SK-N-MC (cell line): ENCODE measurements around the gene GCNT3.

Source experiments
- DNase-seq: peaks from one replicate; pipeline ENCODE4 v3.0.0-alpha.2; 2011; ENCODE audit warnings: low read depth, low spot score
- H3K27ac ChIP-seq: fragments of 200-600 bp; sonication (generic); 2 replicates; pipeline ENCODE4 v1.5.1; 2016; ENCODE audit warnings: mixed run types
- H3K36me3 ChIP-seq: fragments of 200-600 bp; sonication (generic); 2 replicates; pipeline ENCODE4 v1.6.1; 2017; ENCODE audit warnings: antibody characterized with exemption, low read length, mixed read lengths; ENCODE audit not compliant: insufficient read depth
- H3K4me3 ChIP-seq: fragments of 200-600 bp; sonication (generic); 2 replicates; pipeline ENCODE4 v1.5.1; 2016
- H3K9ac ChIP-seq: fragments of 200-600 bp; sonication (generic); 2 replicates; pipeline ENCODE4 v1.8.0; 2017; ENCODE audit warnings: mixed run types, mixed read lengths; ENCODE audit not compliant: insufficient read length
- H3K9me3 ChIP-seq: fragments of 200-600 bp; sonication (generic); 2 replicates; pipeline ENCODE4 v1.6.1; 2017; ENCODE audit warnings: low read depth, mild to moderate bottlenecking, antibody characterized with exemption, low read length, moderate library complexity, mixed read lengths
- EZH2 ChIP-seq: fragments of 200-600 bp; sonication (generic); IDR thresholded peaks from one replicate; pipeline ENCODE4 v1.6.1; 2017; ENCODE audit warnings: antibody characterized with exemption
- FOXP2 ChIP-seq: optimal IDR thresholded peaks from 2 replicates; pipeline ENCODE3; 2011; ENCODE audit warnings: mild to moderate bottlenecking, moderate library complexity; ENCODE audit not compliant: insufficient read depth; ENCODE audit errors: extremely low read length, control extremely low read depth
- POLR2AphosphoS5 ChIP-seq: IDR thresholded peaks from 2 replicates; pipeline ENCODE4 v1.6.1; 2012; ENCODE audit warnings: mild to moderate bottlenecking, low read depth, low read length, borderline replicate concordance

Gene GCNT3

DNA sequence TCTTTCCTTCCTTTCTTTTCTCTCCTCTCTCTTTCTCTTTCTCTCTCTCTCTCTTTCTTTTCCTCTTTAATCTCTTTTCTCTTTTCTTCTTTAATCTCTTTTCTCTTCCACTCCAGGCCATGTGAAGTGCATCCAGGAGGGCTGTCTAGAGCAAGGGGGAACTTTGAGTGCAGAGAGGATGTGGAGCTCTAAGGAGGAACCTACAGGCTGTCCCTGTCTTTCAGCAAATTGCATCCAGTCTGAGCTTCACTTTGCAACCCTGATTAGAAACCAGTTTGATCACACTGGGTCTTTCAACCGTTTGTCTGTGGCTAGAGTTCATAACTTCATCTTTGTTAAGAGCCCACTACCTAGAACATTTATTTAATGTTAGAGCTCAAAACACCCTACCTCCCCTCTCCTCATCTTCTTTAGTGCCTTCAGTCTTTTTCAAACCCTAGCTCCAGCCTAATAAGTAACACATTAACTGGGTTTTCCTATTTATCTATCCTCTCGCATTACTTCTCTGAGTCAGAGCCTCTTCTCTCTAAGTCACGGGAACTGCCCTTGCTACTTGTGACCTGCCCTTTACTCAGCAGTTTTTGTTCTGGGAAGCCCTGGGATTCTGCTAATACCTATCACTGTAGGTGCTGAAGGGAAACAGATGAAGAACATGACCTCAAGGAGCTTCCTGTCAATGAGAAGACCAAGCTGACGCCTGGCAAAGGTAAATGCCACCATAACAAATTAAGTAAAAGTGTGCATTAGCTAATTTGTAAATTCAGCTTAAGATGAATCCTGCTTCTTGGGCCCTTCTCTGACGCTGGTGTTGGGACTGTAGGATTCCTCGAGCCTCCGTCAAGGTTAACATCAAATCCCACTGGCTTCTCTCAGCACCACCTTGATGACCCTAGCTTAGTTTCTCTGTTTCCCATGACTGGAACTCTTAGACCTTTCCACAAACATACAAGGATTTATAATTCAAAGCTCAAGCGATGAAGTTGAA lies at the start of gene GCNT3:
Gene GCNT3 (plus strand): TSS at position 508 of the 985 bp plus-strand sequence. CDS start 6,456 bp downstream, outside the sequence.
- no peaks in the 10 kb centered on the region for H3K36me3 ChIP-seq
- no peaks in the 10 kb centered on the region for H3K9me3 ChIP-seq

DNA sequence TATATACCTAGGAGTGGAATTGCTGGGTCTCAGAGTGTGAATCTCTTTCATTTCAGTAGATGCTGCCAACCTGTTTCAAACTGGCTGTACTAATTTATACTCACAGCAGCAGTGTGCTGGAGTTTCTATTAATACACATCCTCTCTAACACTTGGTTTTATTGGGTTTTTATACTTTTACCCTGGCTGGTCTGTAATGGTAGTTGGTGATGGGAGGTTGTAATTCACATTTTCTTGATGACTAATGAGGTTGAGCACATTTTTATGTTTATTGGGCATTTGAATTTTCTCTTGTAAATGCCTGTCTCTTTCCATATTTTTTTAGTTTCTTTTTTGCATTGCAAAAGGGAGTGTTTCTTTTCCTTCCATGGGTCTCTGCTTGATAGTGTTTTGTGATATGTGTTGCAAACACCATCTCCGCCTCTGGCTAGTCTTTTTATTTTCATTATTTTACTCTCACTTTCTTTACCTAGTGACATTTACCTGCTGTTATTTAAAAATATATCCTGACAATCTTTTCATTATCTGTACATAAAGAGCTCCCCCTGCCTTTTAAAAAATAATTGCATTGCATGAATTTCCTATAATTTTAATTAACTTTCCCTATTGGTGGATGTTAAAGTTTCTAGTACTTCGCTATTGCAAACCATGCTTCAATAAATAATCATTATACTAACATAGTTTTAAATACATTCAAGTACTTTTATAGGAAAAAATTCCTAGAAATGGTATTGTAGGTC lies 49.0 kb upstream of the GCNT3 start:
- Histone ChIP-seq H3K27ac (no peak overlapping the region), H3K9me3 (0 out of 2 replicates have a peak, but pooled peaks cover 2% of the 10 kb centered on the region), H3K36me3 (no peaks in the 10 kb centered on the region), H3K4me3 (no peak overlapping the region), H3K9ac (no peak overlapping the region)
- no peak for DNase-seq
- TF ChIP-seq FOXP2, result no peak
- TF ChIP-seq POLR2AphosphoS5, result no peak
- TF ChIP-seq EZH2, result no peak

More for the DNA sequence above, at the start of gene GCNT3:
- DNase-seq, result no peak
- Histone ChIP-seq H3K27ac (no peak within 1 kb of the TSS), H3K4me3 (no peak within 1 kb of the TSS), H3K9ac (no peak within 1 kb of the TSS)
- TF ChIP-seq POLR2AphosphoS5 (no peak), FOXP2 (no peak), EZH2 (no peak)

DNA sequence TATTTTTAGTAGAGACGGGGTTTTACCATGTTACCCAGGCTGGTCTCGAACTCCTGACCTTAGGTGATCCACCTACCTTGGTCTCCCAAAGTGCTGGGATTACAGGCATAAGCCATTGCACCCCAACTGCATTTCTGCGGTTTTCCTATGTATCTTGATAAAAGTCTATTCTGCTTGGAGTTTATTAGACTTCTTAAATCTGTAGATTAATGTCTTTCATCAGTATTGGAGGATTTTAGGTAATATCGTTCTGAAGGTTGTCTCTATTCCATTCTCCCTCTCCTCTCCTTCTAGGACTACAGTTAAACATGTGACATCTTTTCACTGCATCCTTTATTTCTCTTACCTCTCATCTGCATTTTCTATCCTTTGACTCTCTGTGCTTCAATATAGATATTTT lies 46.3 kb upstream of the GCNT3 start:
- H3K36me3 ChIP-seq, result no peaks in the 10 kb centered on the region
- no peak overlapping the region for H3K9ac ChIP-seq
- H3K4me3 ChIP-seq, result no peak overlapping the region
- TF ChIP-seq POLR2AphosphoS5 (no peak), EZH2 (no peak), FOXP2 (no peak)
- DNase-seq, result no peak
- H3K9me3 ChIP-seq, result 0 out of 2 replicates have a peak, but pooled peaks cover 2% of the 10 kb centered on the region
- no peak overlapping the region for H3K27ac ChIP-seq

- no peak overlapping the region for H3K27ac ChIP-seq
- no peak overlapping the region for H3K9ac ChIP-seq
- no peak for DNase-seq
Observed at GRCh38 chr15:59567324-59567723, 44.3 kb upstream of the GCNT3 start.

DNA sequence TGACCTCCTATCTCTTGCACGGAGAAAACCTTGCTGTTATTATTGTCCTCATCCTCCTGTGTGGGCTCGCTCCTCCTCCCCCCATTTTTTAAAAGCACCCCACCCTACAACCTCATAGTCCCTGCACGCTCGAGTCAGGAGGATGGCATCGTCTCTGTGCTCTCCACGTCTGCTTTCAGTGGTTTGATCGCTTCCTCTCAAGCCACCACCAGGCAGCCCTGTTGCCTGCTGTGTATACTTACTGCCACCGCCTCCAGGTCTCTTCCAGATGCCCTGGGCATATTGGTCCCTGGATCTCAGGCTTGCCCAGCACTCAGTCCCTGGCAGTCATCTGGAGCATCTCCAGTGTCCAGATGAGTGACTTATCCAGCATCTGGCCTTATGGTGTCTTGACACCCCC lies 42.1 kb upstream of the GCNT3 start:
- Histone ChIP-seq H3K9me3 (0 out of 2 replicates have a peak, but pooled peaks cover 2% of the 10 kb centered on the region), H3K36me3 (no peaks in the 10 kb centered on the region), H3K27ac (no peak overlapping the region), H3K9ac (no peak overlapping the region), H3K4me3 (no peak overlapping the region)
- TF ChIP-seq POLR2AphosphoS5, result no peak
- DNase-seq, result no peak

More at GRCh38 chr15:59567324-59567723, 44.3 kb upstream of the GCNT3 start:
- Histone ChIP-seq H3K4me3 (no peak overlapping the region), H3K36me3 (no peaks in the 10 kb centered on the region), H3K9me3 (0 out of 2 replicates have a peak, but pooled peaks cover 2% of the 10 kb centered on the region)
- no peak for TF ChIP-seq FOXP2
- TF ChIP-seq POLR2AphosphoS5, result no peak
- no peak for TF ChIP-seq EZH2

GRCh38 chr15:59570315-59570714 lies 41.3 kb upstream of the GCNT3 start:
- TF ChIP-seq FOXP2, result no peak
- TF ChIP-seq POLR2AphosphoS5, result no peak
- TF ChIP-seq EZH2, result no peak
- H3K27ac ChIP-seq, result no peak overlapping the region
- DNase-seq, result no peak
- no peaks in the 10 kb centered on the region for H3K36me3 ChIP-seq
- H3K4me3 ChIP-seq, result no peak overlapping the region
- no peak overlapping the region for H3K9ac ChIP-seq
- 0 out of 2 replicates have a peak, but pooled peaks cover under 1% of the 10 kb centered on the region for H3K9me3 ChIP-seq

- TF ChIP-seq EZH2 (no peak), POLR2AphosphoS5 (no peak), FOXP2 (no peak)
Observed at GRCh38 chr15:59571606-59572005, 40.0 kb upstream of the GCNT3 start.

GRCh38 chr15:59583088-59583487 lies 28.5 kb upstream of the GCNT3 start:
- DNase-seq, result no peak
- H3K9ac ChIP-seq, result no peak overlapping the region
- no peak for TF ChIP-seq EZH2
- no peak for TF ChIP-seq POLR2AphosphoS5
- H3K36me3 ChIP-seq, result no peaks in the 10 kb centered on the region
- no peak overlapping the region for H3K27ac ChIP-seq
- H3K9me3 ChIP-seq, result no peaks in the 10 kb centered on the region
- no peak overlapping the region for H3K4me3 ChIP-seq

More at GRCh38 chr15:59571606-59572005, 40.0 kb upstream of the GCNT3 start:
- Histone ChIP-seq H3K9me3 (no peaks in the 10 kb centered on the region), H3K9ac (no peak overlapping the region), H3K36me3 (no peaks in the 10 kb centered on the region), H3K4me3 (no peak overlapping the region), H3K27ac (no peak overlapping the region)
- no peak for DNase-seq
